ENCODE measurements around the gene ARID3A.

DNA sequence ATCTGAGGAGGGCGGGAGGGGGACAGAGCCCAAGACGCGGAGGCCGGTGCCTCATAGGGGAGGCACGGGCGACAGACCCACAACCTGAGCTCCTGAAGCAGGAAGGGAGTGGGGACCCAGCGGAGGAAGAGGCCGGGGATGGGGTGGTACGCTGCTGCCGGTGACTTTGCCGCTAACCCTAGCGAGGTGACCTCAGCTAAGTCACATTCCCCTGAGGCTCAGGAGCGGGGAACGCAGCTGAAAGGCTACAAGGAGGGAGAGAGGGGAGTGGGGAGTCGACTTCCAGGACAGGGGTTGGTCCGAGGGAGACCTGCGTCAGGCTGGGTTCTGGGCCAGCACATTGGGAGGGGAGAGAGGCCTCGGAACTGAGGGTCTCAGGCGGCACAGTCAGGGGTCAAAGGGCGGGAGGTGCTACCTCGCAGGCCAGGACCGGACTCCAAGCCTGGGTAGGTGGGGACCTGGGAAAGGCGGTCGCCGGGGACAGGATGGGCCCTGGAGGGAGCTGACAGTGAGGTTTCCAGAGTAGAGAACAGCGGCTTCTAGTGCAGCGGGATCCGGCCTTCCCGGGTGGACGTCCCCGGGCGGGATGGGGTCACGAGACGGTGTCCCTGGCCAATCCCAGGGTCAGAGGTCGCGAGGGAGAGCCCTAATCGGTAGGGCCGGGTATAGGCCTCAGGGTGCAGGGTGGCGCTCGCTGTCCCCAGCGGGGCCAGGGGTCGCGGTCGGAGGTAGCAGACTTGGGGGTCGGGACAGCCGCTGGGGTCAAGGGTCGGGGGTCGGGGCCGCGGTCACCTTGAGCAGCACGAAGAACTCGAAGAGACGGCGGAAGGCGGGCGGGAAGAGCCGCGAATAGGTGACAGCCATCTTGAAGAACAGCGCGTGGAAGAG lies 94.4 kb downstream of the ARID3A start:
- TF ChIP-seq CTCF (IDR thresholded peaks at IDR 0.05) (no peak), POLR2A (IDR thresholded peaks at IDR 0.05) (no peak), POLR2AphosphoS5 (IDR thresholded peaks at IDR 0.05) (no peak), EP300 (IDR thresholded peaks at IDR 0.05) (no peak)

Data from sigmoid colon (tissue), 4 donors.